Measurements from ENCODE around the gene C9orf43.

C9orf43 gene

DNA sequence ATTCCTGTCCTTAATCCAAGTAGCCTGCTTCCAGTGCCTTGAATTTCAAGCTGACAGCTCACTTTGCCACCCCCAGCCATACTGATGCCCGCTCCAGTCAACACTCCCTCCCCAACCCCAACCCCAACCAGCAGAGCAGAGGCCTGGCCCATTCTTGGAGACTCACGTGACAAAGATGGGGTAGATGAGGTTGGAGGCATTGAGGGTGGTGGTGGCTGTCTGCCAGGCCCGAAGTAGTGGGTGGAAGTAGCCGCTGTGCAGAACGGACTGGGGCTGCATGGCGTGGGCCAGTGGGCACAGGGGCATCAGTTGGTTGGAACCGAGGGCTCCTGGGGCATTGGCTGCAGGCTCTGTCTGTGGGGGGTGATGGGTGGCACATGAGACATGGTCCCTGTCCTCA, 17.3 kb upstream of the C9orf43 start:
- H3K27ac ChIP-seq (ENCODE audit: low read length) = no peak overlapping the region
- no peak overlapping the region for H3K4me2 ChIP-seq (ENCODE audit: insufficient read depth, low read length)
- ATAC-seq (ENCODE audit: insufficient read depth, low read depth) (no peak), DNase-seq (no peak)
- H3K9ac ChIP-seq (ENCODE audit: low read depth, low read length) = no peak overlapping the region
- H3K4me1 ChIP-seq (ENCODE audit: insufficient read depth, low read length) = no peaks in the 10 kb centered on the region
- H3K79me2 ChIP-seq (ENCODE audit: insufficient read depth, low read length) = no peaks in the 10 kb centered on the region
- no peaks in the 10 kb centered on the region for H3K9me3 ChIP-seq (ENCODE audit: insufficient read depth, low read length, severe bottlenecking)
- TF ChIP-seq EZH2 (IDR thresholded peaks at IDR 0.05; ENCODE audit: borderline replicate concordance, low read depth, low read length, severe bottlenecking) = no peak
- TF ChIP-seq, protein P1, sequence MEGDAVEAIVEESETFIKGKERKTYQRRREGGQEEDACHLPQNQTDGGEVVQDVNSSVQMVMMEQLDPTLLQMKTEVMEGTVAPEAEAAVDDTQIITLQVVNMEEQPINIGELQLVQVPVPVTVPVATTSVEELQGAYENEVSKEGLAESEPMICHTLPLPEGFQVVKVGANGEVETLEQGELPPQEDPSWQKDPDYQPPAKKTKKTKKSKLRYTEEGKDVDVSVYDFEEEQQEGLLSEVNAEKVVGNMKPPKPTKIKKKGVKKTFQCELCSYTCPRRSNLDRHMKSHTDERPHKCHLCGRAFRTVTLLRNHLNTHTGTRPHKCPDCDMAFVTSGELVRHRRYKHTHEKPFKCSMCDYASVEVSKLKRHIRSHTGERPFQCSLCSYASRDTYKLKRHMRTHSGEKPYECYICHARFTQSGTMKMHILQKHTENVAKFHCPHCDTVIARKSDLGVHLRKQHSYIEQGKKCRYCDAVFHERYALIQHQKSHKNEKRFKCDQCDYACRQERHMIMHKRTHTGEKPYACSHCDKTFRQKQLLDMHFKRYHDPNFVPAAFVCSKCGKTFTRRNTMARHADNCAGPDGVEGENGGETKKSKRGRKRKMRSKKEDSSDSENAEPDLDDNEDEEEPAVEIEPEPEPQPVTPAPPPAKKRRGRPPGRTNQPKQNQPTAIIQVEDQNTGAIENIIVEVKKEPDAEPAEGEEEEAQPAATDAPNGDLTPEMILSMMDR (IDR thresholded peaks at IDR 0.05; ENCODE audit: borderline replicate concordance, extremely low read depth, low read length, poor library complexity, severe bottlenecking) = no peak
- H3K4me3 ChIP-seq (ENCODE audit: low read depth in 1 of 2, low read length in 2 of 2) = no peak overlapping the region
- H4K20me1 ChIP-seq (ENCODE audit: insufficient read depth, low read length) = no peaks in the 10 kb centered on the region
- no peak overlapping the region for H2AFZ ChIP-seq (ENCODE audit: low read depth, low read length)
- peaks cover 53% of the 10 kb centered on the region for H3K36me3 ChIP-seq (ENCODE audit: insufficient read depth, low read length)
- no peaks in the 10 kb centered on the region for H3K27me3 ChIP-seq (ENCODE audit: insufficient read depth, low read length, poor library complexity)

DNA sequence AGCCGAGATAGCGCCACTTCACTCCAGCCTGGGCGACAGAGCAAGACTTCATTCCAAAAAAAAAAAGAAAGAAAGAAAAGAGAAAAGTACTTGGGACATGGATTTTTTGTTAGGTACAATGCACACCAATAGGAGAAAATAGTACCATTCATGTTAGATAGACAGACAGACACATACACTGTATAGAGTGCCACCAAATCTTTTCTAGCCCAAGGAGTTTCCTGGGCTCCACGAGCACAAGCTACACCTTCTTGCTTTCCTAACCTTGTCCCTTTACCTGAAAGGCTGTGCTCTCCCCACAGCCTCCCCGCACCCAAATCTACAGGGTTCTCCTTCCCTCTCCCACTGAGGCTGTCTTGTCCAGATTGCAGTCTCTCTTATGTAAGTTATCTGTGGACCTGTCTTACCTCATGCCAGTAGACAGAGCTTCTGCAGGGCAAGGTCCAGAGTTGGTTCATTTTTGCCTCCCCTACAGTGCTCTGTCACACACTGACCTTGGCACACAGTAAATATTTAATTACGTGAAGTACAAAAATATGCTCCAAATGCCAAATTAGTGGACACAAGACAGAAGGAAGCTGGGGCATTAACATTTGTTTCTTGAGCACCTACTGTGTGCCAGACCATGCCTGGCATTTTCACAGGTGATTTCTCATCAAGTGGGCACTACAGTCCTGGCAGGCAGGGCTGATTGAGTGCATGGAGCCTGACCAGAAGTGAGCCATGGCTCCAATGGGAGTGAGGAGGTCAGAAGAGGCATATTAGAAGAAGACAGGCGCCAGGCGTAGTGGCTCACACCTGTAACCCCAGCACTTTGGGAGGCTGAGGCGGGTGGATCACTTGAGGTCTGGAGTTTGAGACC, 15.3 kb upstream of the C9orf43 start:
- no peak overlapping the region for H2AFZ ChIP-seq (ENCODE audit: low read depth, low read length)
- no peak overlapping the region for H3K9ac ChIP-seq (ENCODE audit: low read depth, low read length)
- H3K36me3 ChIP-seq (ENCODE audit: insufficient read depth, low read length) = peaks cover 34% of the 10 kb centered on the region
- no peaks in the 10 kb centered on the region for H4K20me1 ChIP-seq (ENCODE audit: insufficient read depth, low read length)
- no peaks in the 10 kb centered on the region for H3K27me3 ChIP-seq (ENCODE audit: insufficient read depth, low read length, poor library complexity)
- H3K9me3 ChIP-seq (ENCODE audit: insufficient read depth, low read length, severe bottlenecking) = no peaks in the 10 kb centered on the region
- peaks cover 8% of the 10 kb centered on the region for H3K4me1 ChIP-seq (ENCODE audit: insufficient read depth, low read length)
- no peak overlapping the region for H3K4me3 ChIP-seq (ENCODE audit: low read depth in 1 of 2, low read length in 2 of 2)
- no peak overlapping the region for H3K4me2 ChIP-seq (ENCODE audit: insufficient read depth, low read length)
- H3K27ac ChIP-seq (ENCODE audit: low read length) = no peak overlapping the region
- no peak for TF ChIP-seq EZH2 (IDR thresholded peaks at IDR 0.05; ENCODE audit: borderline replicate concordance, low read depth, low read length, severe bottlenecking)
- TF ChIP-seq, protein P1 (IDR thresholded peaks at IDR 0.05; ENCODE audit: borderline replicate concordance, extremely low read depth, low read length, poor library complexity, severe bottlenecking) = no peak
- peaks cover 11% of the 10 kb centered on the region for H3K79me2 ChIP-seq (ENCODE audit: insufficient read depth, low read length)
- no peak for DNase-seq
- no peak for ATAC-seq (ENCODE audit: insufficient read depth, low read depth)

DNA sequence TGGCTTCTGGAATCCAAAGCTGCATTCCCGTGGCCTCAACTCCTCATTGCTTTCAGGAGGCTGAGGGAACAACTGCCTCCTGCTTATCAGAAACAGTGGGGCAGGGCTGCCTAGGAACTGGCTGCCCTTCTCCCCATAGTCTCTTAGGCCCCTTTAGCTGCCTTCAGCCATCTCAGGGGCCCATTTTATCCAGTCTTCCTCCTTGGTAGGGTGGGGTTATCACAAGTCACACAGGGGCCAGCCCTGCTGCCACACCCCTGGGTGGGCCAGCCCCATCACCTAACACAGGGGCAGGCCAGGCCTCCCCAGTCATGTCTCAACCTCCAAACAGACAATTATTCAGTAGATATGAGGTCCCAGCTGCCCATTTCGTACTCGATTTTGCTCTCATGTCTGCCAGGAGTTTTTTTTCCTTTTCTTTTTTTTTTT, 13.3 kb upstream of the C9orf43 start:
- Histone ChIP-seq H3K4me3 (ENCODE audit: low read depth in 1 of 2, low read length in 2 of 2) (no peak overlapping the region), H3K36me3 (ENCODE audit: insufficient read depth, low read length) (peaks cover 15% of the 10 kb centered on the region), H2AFZ (ENCODE audit: low read depth, low read length) (no peak overlapping the region), H3K27me3 (ENCODE audit: insufficient read depth, low read length, poor library complexity) (no peaks in the 10 kb centered on the region), H3K27ac (ENCODE audit: low read length) (no peak overlapping the region), H3K9ac (ENCODE audit: low read depth, low read length) (no peak overlapping the region), H3K4me2 (ENCODE audit: insufficient read depth, low read length) (no peak overlapping the region), H4K20me1 (ENCODE audit: insufficient read depth, low read length) (no peaks in the 10 kb centered on the region), H3K79me2 (ENCODE audit: insufficient read depth, low read length) (peaks cover 15% of the 10 kb centered on the region), H3K9me3 (ENCODE audit: insufficient read depth, low read length, severe bottlenecking) (no peaks in the 10 kb centered on the region), H3K4me1 (ENCODE audit: insufficient read depth, low read length) (peaks cover 19% of the 10 kb centered on the region)
- ATAC-seq (ENCODE audit: insufficient read depth, low read depth) (no peak), DNase-seq (no peak)
- TF ChIP-seq, protein P1 (IDR thresholded peaks at IDR 0.05; ENCODE audit: borderline replicate concordance, extremely low read depth, low read length, poor library complexity, severe bottlenecking) = no peak
- no peak for TF ChIP-seq EZH2 (IDR thresholded peaks at IDR 0.05; ENCODE audit: borderline replicate concordance, low read depth, low read length, severe bottlenecking)

Measured in DND-41 (cell line).